ENCODE measurements around the gene CDH5.

- no peak for TF ChIP-seq POLR2A (IDR thresholded peaks at IDR 0.05)
- no peak for TF ChIP-seq EP300 (IDR thresholded peaks at IDR 0.05)
- no peak for TF ChIP-seq CTCF (IDR thresholded peaks at IDR 0.05)
These were observed 1.6 kb upstream of the CDH5 start for GRCh38 chr16:66364959-66365306.
